ENCODE results near the gene ITPR2. TPM values are rescaled to one million over a fixed set of nuclear protein-coding genes. Genes with fewer than 3 reads are reported as not detected.
"Not testable (repeated sequence)": the region's sequence is repeated elsewhere in the genome, so short reads cannot be mapped to it uniquely, and the experiment has no call there.

The ITPR2 gene
- total RNA-seq, 1 donor from 2014 or later: 28.1 TPM

DNA sequence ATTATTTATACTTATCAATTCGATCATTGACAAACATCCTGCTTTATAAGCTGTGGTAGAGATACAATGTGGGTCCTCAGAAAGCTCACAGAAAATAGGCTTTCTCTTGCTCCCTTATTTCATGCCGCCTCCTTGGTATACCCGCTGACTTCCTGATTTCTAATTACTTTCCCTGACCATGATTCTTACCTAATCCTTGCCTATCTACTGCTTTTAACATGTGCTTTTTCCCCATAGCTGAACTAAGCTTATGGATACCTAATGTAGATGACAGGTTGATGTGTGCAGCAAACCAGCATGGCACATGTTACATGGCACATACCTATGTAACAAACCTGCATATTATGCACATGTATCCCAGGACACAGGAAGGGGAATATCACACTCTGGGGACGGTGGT lies 65.1 kb downstream of the ITPR2 start:
- FAIRE-seq (no peak), DNase-seq (ENCODE audit: low spot score in 2 of 2) (no peak)

DNA sequence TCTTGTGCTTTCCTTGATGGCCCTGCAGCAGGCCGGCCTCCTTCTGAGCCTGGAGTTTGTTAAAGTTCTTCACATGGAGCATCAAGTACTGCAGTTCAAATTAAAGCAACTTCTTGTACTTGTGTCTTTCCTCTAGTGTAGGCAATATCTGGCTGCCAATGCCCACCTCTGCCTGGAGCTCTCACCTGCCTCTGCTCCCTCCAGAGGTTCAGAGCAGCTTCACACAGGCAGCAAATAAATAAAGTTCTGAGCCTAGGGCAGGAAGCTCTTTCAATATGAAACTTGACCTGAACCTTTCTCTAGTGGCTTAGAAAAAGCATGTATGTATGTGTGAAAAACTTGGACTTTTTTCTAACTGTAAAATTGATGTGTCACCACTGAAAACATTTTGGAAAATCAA lies 65.9 kb downstream of the ITPR2 start:
- DNase-seq (ENCODE audit: low spot score in 2 of 2) (no peak), FAIRE-seq (no peak)

DNA sequence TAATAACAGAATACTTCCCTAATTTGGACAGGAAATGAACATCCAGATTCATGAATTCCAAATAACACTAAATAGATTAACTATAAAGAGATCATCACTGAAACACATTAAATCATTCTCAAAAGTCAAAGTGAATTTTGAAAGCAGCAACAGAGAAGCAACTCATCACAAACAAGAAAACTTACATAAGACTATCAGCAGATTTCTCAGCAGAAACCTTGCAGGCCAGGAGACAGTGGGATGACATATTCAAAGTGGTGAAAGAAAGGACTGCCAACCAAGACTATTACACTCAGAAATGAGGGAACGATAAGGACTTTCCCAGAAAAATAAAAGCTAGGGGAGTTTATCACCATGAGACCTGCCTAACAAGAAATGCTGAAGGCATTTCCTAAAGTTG lies 70.8 kb downstream of the ITPR2 start:
- DNase-seq (ENCODE audit: low spot score in 2 of 2) (no peak), FAIRE-seq (no peak)

DNA sequence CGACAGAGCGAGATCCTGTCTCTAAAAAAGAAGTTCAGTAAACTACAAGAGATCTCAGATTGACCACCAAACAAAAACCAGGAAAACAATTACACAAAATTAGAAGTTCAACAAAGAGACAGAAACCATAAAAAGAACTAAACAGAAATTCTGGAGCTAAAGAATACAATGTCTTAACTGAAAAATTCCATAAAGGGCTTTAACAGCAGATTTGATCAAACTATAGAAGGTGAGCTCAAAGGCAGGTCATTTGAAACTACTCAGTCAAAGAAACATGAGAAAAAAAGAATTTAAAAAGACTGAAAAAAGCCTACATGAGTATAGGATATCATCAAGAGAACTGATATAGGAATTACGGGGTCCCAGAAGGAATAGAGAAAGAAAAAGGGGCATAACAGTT lies 71.2 kb downstream of the ITPR2 start:
- no peak for FAIRE-seq
- DNase-seq (ENCODE audit: low spot score in 2 of 2): no peak

DNA sequence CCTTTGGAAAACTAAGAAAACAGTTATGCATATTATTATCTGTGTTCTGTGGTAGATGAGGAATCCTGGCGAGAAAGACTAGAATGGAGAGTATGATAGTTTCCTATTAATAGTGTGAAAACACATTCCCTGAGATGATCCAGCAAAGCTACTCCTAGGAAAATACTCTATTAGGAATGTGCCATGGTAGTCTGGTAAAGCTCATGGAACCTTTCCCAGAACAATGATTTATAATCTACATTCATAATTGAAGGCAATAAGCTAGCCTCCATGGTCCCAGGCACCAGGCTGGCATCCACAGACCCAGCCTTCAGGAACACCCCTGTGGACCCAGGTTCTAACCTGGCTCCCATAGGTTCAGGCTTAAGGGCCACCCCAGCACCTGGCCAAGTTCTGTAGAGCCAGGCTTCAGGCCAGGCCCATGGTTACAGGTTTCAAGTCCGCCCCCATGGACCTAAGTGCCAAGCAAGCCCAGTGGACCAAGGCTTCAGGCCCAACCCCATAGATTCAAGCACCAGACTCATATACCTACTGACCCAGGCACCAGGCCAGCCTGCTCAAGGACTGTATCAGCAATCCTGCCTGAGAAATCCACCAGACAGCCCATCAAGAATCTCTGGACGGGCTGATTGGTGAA lies 72.2 kb downstream of the ITPR2 start:
- DNase-seq (ENCODE audit: low spot score in 2 of 2): no peak
- no peak for FAIRE-seq

DNA sequence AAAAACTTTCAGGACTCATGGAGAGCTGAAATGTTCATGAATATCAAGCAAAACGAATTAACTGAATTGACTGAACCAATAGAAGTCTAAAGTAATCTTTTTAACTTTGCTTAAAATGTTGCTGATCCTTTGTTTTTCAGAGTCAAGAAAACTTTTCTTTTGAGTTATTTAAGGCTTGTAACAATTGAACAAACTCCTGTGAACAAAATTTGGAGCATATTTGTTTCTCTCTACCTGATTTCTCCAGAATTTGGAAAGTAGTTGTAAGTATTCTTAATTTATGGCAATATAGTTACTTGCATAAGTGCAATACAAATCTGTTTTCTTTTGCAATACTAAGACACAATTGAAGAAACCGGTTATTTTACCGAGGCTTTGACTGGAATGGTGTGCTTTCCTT lies 77.6 kb downstream of the ITPR2 start:
- DNase-seq (ENCODE audit: low spot score in 2 of 2); FAIRE-seq: not testable (repeated sequence)

DNA sequence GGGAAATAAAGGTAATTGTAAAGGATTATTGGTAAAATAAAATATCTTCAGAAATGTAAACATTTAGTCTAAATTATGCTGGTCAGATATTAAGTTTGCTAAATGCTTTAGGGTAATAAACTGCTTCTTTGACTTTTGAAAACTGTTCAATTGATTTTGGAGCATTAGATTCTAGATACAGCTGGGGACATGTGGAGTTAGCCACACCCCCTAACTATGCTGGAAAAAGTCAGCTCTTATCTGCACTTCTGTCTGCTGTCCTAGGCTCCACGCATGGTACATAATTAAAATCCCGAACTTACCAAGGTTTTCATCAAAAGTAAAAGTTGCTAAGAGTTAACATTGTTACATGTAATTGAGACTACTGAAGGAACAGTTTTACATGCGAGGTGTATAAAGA lies 78.8 kb downstream of the ITPR2 start:
- FAIRE-seq (no peak), DNase-seq (ENCODE audit: low spot score in 2 of 2) (no peak)

DNA sequence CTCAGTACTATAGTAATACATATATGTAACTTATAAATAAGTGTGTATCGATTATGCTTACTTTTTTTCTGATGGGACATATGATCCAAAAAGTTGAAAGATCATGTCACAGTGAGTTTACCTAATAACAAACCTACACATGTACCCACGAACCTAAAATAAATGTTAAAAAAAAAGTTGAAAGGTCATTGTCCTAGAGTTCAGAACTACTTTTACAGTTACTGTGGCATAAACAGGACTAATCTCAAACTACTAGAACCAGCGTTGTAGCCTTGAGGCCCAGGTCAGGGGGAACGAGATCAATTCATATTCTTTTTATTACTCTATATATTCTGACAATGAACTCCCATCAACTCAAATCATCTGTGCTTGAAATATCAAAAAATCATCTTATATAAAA lies 81.8 kb downstream of the ITPR2 start:
- DNase-seq (ENCODE audit: low spot score in 2 of 2) (no peak), FAIRE-seq (no peak)

DNA sequence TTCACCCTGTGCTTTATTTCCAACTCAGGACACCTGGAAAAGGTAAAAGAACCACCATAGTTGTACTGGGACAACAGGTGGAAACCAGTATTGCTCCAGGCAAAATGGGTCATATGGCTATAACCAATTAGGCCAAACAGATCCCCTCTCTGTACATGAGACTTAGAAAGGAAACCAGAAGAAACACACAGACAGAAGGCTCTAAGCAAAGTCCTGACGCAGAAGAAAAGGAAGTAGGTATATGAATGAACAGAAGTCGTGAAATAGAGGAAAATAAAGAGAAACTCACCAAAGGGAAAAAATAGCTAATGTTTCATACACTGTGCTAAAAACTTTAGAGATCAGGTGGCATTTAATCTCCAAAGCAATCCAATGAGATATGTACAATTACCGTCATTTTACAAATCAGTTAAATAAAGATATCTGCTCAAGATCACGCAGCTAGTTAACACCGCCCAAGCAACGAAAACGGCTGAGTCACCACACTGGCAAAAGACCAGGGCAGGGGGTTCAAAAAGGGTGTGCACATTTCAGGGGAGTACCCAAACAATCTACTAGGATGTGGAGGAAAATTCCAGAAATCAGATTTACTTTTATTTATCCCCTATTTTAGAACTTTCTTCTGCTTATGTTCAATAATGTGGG lies 82.3 kb downstream of the ITPR2 start:
- DNase-seq (ENCODE audit: low spot score in 2 of 2) (no peak), FAIRE-seq (no peak)

DNA sequence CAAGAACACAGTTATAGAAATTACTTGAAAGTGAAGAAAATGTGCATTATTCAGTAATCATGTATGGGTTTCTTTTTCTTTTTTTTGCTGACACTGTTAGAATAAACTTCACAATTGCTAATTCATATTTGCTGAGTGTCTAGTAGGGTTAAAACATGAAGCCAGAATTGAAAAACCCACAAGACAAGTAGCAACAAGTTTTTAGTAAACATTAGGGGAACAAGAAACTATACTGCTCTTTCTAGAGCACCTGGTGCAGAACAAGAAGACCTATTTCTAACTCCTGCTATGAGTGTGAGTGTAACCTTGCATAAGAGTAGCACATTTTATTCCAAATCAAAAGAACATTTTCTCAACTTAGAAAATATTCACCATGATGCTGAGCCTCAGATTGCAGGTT lies 83.2 kb downstream of the ITPR2 start:
- DNase-seq (ENCODE audit: low spot score in 2 of 2): no peak
- FAIRE-seq: no peak

DNA sequence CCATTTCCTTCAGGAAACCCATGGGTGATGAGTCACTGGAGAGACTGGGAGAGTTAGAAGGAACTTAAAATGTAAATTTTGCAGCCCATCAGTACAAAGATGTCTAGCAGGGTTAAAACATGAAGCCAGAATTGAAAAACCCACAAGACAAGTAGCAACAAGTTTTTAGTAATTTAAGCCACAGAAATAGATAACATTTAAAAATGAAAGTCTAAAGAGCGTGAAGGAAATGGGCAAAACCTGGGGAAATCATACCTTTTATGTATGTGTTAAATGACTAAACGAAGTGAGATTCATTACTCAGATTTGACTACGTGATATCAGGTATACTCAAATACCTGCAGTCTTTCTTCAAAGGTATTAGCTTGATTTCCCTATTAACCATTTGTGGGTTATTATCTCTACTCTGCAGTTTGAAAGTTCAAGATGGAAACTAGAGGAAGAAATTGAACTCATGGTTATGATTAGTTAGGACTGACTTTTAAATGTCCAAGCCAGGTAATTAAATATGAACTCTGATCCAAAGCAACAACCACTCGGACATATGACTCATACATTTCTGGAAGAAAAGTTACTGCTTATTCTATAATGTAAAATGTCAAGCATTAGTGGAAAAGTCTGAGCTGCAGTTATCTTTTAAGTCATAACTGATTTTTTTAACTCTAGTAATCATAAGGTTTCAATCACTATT lies 84.1 kb downstream of the ITPR2 start:
- no peak for FAIRE-seq

DNA sequence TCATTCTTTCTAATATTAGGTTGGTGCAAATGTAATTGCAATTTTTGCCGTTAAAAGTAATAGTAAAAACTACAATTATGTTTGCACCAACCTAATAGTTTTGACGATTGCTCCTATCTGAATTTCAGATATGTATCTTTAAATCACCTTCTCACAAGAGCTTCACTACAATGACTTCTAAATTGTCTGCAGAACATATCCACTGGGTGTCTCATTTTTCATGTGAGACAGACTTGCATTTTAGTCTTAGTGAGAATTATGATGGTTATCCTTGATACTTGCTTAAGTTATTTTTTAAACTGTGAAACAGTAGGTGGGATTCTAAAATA lies 84.6 kb downstream of the ITPR2 start:
- FAIRE-seq: no peak
- DNase-seq (ENCODE audit: low spot score in 2 of 2): no peak

More for the DNA sequence above, 84.1 kb downstream of the ITPR2 start:
- DNase-seq (ENCODE audit: low spot score in 2 of 2): no peak

DNA sequence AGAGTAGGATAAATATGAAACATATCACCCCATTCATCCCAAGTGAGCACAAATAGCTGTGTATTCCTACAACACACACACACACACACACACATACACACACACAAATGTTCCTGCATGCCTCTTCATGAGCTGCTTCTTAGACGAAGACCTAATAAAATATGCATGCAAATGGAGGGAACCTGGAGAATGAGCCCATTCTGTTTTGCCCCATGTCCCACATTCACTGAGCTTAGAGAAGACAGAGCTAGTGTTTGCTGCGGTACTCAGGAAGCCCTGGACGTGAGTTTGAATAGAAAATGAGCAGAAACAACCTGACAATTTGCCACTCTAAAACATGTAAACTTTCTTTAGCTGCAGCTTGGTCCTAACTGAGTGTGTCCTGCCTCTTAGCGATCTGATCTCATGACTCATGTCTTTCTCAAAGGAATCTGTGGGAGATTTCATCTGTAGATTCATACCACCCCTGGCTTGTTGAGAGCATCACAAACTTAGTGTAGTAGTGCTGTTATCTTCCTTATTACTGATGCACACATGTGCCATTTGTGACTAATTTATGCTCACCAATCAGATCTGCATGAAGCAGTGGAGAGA lies 86.8 kb downstream of the ITPR2 start:
- DNase-seq (ENCODE audit: low spot score in 2 of 2): peak in 1 of 2 donors; percentile 12
- no peak for FAIRE-seq

DNA sequence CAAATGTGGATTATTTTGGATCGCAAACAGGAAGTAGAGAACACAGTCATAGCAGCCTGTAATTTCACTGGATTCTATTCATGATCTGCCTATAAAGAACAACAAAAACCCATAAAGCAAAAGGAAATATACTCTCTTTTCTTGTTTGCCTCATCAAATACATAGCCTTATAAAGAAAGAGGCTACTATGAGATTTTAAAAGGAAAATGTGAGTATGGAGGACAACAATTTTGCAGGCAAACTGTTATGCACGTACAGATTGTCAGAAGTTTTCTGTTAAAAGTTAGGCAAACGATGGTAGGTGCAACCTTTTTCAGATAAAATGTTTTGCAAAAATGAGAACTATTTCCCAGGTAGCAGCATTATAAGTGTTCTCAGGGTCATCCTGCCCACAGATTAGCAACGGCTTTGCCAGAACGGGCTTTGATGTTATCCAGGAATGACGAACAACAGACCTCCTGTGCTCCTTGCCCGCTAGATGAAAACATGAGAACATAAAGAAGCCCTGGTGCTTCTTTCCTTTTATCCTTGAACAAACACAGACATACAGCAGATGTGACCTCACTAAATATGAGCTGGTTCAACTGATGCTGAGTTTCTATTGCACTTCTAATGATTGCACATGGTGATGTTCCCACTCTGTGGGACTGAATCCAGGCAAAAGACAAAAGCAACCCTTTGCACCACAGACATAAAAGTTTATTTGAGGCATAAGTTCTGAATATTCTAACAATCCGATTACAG lies 88.1 kb downstream of the ITPR2 start:
- FAIRE-seq (no peak), DNase-seq (ENCODE audit: low spot score in 2 of 2) (no peak)

DNA sequence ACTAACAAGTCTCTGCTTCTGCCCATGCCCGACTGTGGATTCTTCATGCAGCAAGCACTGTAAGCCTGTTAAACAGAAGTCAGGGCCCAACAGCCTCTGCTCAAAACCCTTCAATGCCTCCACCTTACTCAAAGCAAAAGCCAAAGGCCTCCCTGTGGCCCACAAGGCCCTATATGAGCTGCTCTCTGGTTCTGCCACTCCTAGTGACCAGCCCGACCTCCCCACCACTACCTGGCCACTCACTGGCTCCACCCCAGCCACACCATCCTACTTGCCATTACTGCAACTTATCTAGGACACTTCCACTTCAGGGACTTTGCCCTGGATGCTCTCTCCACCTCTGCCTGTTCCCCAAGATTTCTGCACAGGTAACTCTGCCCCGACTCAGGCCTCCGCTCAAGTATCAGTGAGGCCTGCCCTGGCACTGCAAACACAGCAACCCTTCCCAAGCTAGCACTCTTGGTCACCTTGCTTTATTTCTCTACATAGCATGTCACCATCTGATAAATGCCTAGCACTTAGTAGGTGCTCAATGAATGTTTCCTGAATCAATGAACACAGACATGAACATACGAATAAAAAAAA lies 88.9 kb downstream of the ITPR2 start:
- no peak for FAIRE-seq
- DNase-seq (ENCODE audit: low spot score in 2 of 2): no peak

DNA sequence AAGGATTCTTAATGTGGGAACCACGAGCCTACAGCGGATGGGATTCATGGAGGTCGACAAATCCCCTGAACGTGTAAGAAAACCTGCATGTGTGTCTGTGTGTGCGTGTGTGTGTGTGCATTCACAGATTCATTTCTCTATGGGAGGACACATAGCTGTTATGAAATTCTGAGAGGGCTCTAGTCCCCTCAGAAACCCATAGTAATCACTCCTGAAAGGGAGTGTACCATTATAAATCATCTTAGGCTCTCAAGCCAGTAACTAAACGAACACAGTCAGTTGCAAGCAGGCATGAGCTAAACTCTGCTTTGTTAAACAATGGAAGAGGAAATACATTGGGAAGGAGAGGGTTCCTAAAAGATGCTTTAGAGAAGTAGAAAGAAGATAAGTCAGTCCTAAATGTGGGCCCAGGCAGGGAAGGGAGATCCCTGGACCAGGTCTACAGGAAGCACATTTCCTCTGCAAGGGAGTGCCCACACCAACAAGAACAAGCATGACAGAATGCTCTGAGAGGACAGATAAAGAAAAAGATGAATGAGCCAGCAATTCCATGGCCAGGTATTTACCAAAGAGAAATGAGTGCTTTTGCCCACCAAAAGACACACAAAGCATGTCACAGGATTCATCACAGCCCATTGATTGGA lies 91.3 kb downstream of the ITPR2 start:
- DNase-seq (ENCODE audit: low spot score in 2 of 2): no peak
- FAIRE-seq: no peak

DNA sequence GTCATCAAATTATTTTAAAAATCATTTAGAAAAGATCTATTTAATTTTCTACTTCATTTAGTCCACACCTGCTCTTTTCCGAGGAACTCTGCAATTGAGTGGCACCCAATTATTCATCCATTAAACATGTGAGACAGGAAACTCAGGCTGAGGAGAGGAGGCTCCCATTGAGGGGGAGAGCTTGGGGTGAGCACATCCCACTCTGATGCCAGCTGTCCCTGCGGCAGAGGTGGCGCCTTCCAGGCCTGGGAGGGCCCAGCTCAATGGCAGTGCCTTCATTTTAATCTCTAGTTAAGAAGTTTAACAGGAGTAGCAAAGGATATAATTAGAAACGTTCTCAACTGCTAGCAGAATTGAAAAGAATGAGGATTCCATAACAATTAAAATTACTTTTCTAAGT lies 92.0 kb downstream of the ITPR2 start:
- no peak for DNase-seq (ENCODE audit: low spot score in 2 of 2)
- no peak for FAIRE-seq

DNA sequence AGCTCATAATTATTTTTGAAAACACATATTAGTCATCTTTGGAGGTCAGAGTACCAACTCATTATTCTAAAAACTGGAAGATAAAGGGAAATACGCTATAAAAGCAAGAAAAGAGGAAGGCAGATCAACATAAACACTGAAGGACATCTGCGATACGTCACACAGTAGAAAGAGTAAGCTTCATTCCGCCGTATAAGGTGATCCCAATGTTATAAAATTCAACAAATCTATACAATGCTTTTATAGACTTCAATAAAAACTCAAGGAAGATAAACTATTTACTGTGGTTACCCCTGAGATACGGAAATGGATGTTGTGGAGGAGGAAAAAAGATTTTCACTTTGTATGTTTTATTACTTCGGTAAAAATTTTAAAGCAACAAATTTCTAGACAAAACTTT lies 92.6 kb downstream of the ITPR2 start:
- DNase-seq (ENCODE audit: low spot score in 2 of 2): no peak
- FAIRE-seq: no peak

DNA sequence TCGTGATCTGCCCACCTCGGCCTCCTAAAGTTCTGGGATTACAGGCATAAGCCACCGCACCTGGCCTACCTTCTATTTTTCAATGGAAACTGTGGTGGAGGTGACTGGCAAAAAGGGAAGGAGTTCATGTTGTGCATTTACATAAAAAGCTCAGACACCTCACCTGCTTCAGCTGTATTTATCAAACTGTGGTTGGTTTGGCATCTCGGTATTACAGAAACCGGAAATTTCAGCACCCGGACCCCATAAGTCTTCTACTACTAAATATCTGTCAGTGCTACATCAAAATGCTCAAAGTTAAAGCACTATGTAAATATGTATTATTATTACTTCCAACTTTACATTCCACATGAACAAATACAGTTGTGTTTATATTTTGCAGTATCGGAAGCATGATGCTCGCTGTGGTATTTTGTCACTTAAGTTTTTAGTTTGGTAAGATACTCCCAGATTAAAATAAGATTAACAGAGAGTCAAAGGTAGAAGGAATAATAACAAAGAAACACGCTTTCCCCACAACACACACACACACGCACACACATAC lies 95.4 kb downstream of the ITPR2 start:
- FAIRE-seq (no peak), DNase-seq (ENCODE audit: low spot score in 2 of 2) (no peak)

Measured in frontal cortex (tissue), 4 donors.